Endothelial cell of umbilical vein (primary cell): ENCODE results near the gene CEP43. TPM values are rescaled to one million over a fixed set of nuclear protein-coding genes. Genes with fewer than 3 reads are reported as not detected.

Source experiments
- BruUV-seq: library from RNA; stranded (reverse); fragments of 400-500 nt; replicated peaks from 2 replicates; lab custom pipeline; 2021; lab: Mats Ljungman, UMichigan
- CTCF ChIA-PET: fragments of 300-600, 350-600 bp; sonication (Branson Sonifier 250); formaldehyde crosslinking; loops from one replicate; lab custom pipeline; 2021; ENCODE audit warnings: antibody characterized with exemption, inconsistent platforms; lab: Charles Lee
- POLR2A ChIA-PET: fragments of 300-600, 350-600 bp; sonication (Branson Sonifier 250); formaldehyde crosslinking; loops from one replicate; lab custom pipeline; 2021; ENCODE audit warnings: antibody characterized with exemption, inconsistent platforms; lab: Charles Lee
- DNase-seq: peaks from one replicate; pipeline ENCODE4 v3.0.0-alpha.2; 2011; ENCODE audit warnings: low read depth, low spot score
- FAIRE-seq: peaks from 2 replicates; lab custom pipeline; 2011; peaks lifted over from hg19 to GRCh38; lab: Jason Lieb, UNC
- H2AFZ ChIP-seq: 2 replicates; pipeline ENCODE4 v1.6.0; 2012; ENCODE audit warnings: low read depth, low read length, control low read depth, inconsistent platforms
- H3K27ac ChIP-seq: 2 replicates; pipeline ENCODE4 v1.5.1; 2011; ENCODE audit warnings: low read depth, mild to moderate bottlenecking, control low read depth, low read length, moderate library complexity; ENCODE audit not compliant: insufficient read depth
- H3K27me3 ChIP-seq, 2 experiments: 2 replicates each; pipeline versions ENCODE4 v1.6.0 to v1.6.1; 2011; ENCODE audit warnings: low read length in 2 of 2, mixed read lengths in 1 of 2; ENCODE audit not compliant: control insufficient read depth in 2 of 2, insufficient read depth in 2 of 2
- H3K36me3 ChIP-seq, 2 experiments: 2 replicates in 1 of 2; 3 replicates in 1 of 2; pipeline ENCODE4 v1.5.1; 2011; ENCODE audit warnings: low read length in 2 of 2, mild to moderate bottlenecking in 1 of 2, moderate library complexity in 1 of 2; ENCODE audit not compliant: control insufficient read depth in 2 of 2, insufficient read depth in 2 of 2; ENCODE audit errors: extremely low read depth in 1 of 2
- H3K4me1 ChIP-seq: 3 replicates; pipeline ENCODE4 v1.5.1; 2011; ENCODE audit warnings: mild to moderate bottlenecking, low read length; ENCODE audit not compliant: control insufficient read depth, insufficient read depth; ENCODE audit errors: extremely low read depth
- H3K4me2 ChIP-seq: 2 replicates; pipeline ENCODE4 v1.6.1; 2011; ENCODE audit warnings: low read length, control low read depth, mixed read lengths; ENCODE audit not compliant: insufficient read depth
- H3K4me3 ChIP-seq, 3 experiments: fragments of 200-600 bp in 1 of 3; sonication (generic), shearing (Covaris generic) in 1 of 3; replicated peaks in 1 of 3; 2 replicates each; pipeline ENCODE4 v1.5.1; 2011 to 2016; ENCODE audit warnings: control low read depth in 3 of 3, low read length in 3 of 3, mild to moderate bottlenecking in 2 of 3, inconsistent platforms in 1 of 3, low read depth in 1 of 3, moderate library complexity in 1 of 3; ENCODE audit not compliant: insufficient read depth in 1 of 3
- H3K79me2 ChIP-seq: 2 replicates; pipeline ENCODE4 v1.6.0; 2012; ENCODE audit warnings: low read length, inconsistent platforms; ENCODE audit not compliant: control insufficient read depth, insufficient read depth
- H3K9ac ChIP-seq: replicated peaks from 2 replicates; pipeline ENCODE3; 2011; ENCODE audit warnings: low read length, control low read depth; ENCODE audit not compliant: insufficient read depth; ENCODE audit errors: extremely low read depth
- H3K9me1 ChIP-seq: replicated peaks from 3 replicates; pipeline ENCODE4 v1.6.0; 2011; ENCODE audit warnings: mild to moderate bottlenecking, low read length; ENCODE audit not compliant: control insufficient read depth, insufficient read depth; ENCODE audit errors: extremely low read depth
- H3K9me3 ChIP-seq: replicated peaks from 2 replicates; pipeline ENCODE4 v1.5.1; 2012; ENCODE audit warnings: low read length, inconsistent platforms; ENCODE audit not compliant: control insufficient read depth, insufficient read depth
- H4K20me1 ChIP-seq: replicated peaks from 2 replicates; pipeline ENCODE3; 2011; ENCODE audit warnings: mild to moderate bottlenecking, low read length; ENCODE audit not compliant: control insufficient read depth, insufficient read depth; ENCODE audit errors: extremely low read depth
- EZH2 ChIP-seq: IDR thresholded peaks from 2 replicates; pipeline ENCODE4 v1.6.1; 2012; ENCODE audit warnings: borderline replicate concordance, low read depth, mild to moderate bottlenecking, moderate library complexity, low read length, inconsistent platforms; ENCODE audit not compliant: severe bottlenecking
- FOS ChIP-seq: IDR thresholded peaks from 2 replicates; pipeline ENCODE4 v1.6.1; 2011; ENCODE audit warnings: mild to moderate bottlenecking, low read length, moderate library complexity, borderline replicate concordance; ENCODE audit not compliant: insufficient read depth
- GATA2 ChIP-seq: IDR thresholded peaks from 2 replicates; pipeline ENCODE4 v1.7.0; 2011; ENCODE audit warnings: low read depth, mild to moderate bottlenecking, moderate library complexity, mixed read lengths, low read length; ENCODE audit not compliant: insufficient read length, insufficient read depth
- JUN ChIP-seq: IDR thresholded peaks from 2 replicates; pipeline ENCODE4 v1.6.1; 2011; ENCODE audit warnings: borderline replicate concordance, low read depth; ENCODE audit not compliant: insufficient read length, insufficient read depth
- MYC ChIP-seq: IDR thresholded peaks from one replicate; pipeline ENCODE4 v1.6.1; 2011; ENCODE audit warnings: mild to moderate bottlenecking, low read depth, low read length
- POLR2A ChIP-seq: IDR thresholded peaks from 2 replicates; pipeline ENCODE4 v1.6.1; 2012; ENCODE audit warnings: low read depth, mild to moderate bottlenecking, control low read depth, low read length
- POLR2AphosphoS5 ChIP-seq: IDR thresholded peaks from 2 replicates; pipeline ENCODE4 v1.6.1; 2012; ENCODE audit warnings: low read depth, mild to moderate bottlenecking, control low read depth, low read length, moderate library complexity; ENCODE audit not compliant: insufficient read depth
- dilution Hi-C: fragments of 300-500 bp; cut with MboI; formaldehyde crosslinking; loops from one replicate; pipeline ENCODE4 v1.15.0; 2019; ENCODE audit warnings: low sequenced_read_pairs; ENCODE audit not compliant: extremely low pct_ligation_motif_present
- intact Hi-C: fragments of 100-400 bp; cut with micrococcal nuclease; formaldehyde crosslinking; loops from one replicate; pipeline ENCODE4 v1.10.0; 2022
- polyA plus RNA-seq, 4 experiments: library from polyadenylated mRNA; depleted of rRNA in 3 of 4; stranded (reverse) in 3 of 4; unstranded in 1 of 4; fragments of >200 nt; gene quantifications; 2 replicates each; pipeline versions ENCODE4 v1.2.1 to v1.2.3, GENCODE V29; 2011 to 2012; ENCODE audit warnings: missing spikeins in 1 of 4
- total RNA-seq: library from RNA; stranded (reverse); gene quantifications from 2 replicates; pipeline ENCODE4 v1.2.3, GENCODE V29; 2021
- TF ChIP-seq, protein P1 (sequence below): IDR thresholded peaks from 2 replicates; pipeline ENCODE4 v1.6.1; 2011; ENCODE audit not compliant: insufficient read depth, insufficient read length
- TF ChIP-seq, protein P2 (sequence below), 2 donors: IDR thresholded peaks; 1 replicate in 1 of 2; 2 replicates in 1 of 2; pipeline ENCODE4 v1.5.1; 2011; ENCODE audit warnings: low read length in 2 of 2, mild to moderate bottlenecking in 2 of 2, moderate library complexity in 2 of 2, control low read depth in 1 of 2, inconsistent platforms in 1 of 2, low read depth in 1 of 2; ENCODE audit not compliant: insufficient read depth in 1 of 2; ENCODE audit errors: extremely low read depth in 1 of 2

CEP43 gene
- total and polyA plus RNA-seq, 2 donors (not counting 3 experiments of a cell fraction or from before 2014, with no cell fraction given), result 6.5 to 22.5 TPM

DNA sequence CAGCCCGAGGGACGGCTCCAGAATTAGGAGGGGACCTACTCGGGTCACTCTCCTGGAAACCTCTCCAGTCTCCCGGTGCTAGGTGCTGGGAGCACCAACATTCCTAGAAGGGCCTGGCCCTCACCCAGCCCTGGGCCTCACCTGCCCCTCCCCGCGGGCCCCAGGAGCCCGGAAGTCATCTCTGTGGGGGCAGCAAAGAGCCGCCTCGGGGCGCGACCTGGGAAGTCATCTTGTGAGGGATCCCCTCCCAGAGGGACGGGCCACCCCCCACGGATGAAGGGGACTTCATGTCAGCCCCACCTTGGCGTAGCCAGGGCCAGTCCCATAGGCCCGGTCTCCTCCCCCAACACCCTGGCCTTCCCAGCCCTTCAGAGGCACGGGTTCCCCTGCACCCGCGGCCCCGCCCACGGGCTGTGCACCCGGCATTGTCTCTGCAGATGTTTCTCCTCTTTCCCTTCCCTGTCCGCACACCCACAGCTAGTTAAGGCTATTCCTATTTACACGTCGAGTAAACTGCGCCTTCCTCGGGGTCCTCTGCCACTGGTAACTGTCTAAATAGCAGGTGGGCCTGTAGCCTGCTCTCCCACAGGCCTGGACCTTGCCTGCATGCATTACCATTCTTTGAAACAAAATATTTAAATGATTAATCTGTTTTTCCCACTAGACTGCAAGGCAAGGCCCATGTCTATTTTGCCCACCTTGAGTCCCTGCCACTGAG lies 42.0 kb upstream of the CEP43 start:
- dilution Hi-C loops, result no loop called here

More for the DNA sequence above, 42.0 kb upstream of the CEP43 start:
- peak overlapping the region; percentile 50 to 61 (median 54) for H3K4me3 ChIP-seq
- H3K4me1 ChIP-seq, result peaks cover 21% of the 10 kb centered on the region
- no peaks in the 10 kb centered on the region for H3K27me3 ChIP-seq
- peak overlapping the region; percentile 80 for H3K4me2 ChIP-seq
- H3K79me2 ChIP-seq, result no peaks in the 10 kb centered on the region
- no TSS peak for BruUV-seq
- intact Hi-C loops, result loop anchor here (10.0 kb wide), 2 partner anchors 552 to 682 kb away; no protein-coding TSS in a partner anchor
- H3K9ac ChIP-seq, result peak overlapping the region; percentile 46
- no peaks in the 10 kb centered on the region for H3K36me3 ChIP-seq
- no peaks in the 10 kb centered on the region for H3K9me3 ChIP-seq
- POLR2A ChIA-PET, result no interaction called here
- H3K9me1 ChIP-seq, result no peaks in the 10 kb centered on the region
- no peak overlapping the region for H3K27ac ChIP-seq
- TF ChIP-seq POLR2AphosphoS5 (no peak), JUN (no peak), GATA2 (no peak), FOS (no peak), MYC (no peak), POLR2A (no peak), EZH2 (no peak)
- TF ChIP-seq, protein P1, sequence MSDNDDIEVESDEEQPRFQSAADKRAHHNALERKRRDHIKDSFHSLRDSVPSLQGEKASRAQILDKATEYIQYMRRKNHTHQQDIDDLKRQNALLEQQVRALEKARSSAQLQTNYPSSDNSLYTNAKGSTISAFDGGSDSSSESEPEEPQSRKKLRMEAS, result no peak
- TF ChIP-seq, protein P2, sequence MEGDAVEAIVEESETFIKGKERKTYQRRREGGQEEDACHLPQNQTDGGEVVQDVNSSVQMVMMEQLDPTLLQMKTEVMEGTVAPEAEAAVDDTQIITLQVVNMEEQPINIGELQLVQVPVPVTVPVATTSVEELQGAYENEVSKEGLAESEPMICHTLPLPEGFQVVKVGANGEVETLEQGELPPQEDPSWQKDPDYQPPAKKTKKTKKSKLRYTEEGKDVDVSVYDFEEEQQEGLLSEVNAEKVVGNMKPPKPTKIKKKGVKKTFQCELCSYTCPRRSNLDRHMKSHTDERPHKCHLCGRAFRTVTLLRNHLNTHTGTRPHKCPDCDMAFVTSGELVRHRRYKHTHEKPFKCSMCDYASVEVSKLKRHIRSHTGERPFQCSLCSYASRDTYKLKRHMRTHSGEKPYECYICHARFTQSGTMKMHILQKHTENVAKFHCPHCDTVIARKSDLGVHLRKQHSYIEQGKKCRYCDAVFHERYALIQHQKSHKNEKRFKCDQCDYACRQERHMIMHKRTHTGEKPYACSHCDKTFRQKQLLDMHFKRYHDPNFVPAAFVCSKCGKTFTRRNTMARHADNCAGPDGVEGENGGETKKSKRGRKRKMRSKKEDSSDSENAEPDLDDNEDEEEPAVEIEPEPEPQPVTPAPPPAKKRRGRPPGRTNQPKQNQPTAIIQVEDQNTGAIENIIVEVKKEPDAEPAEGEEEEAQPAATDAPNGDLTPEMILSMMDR (IDR thresholded peaks at IDR 0.05; ENCODE audit: extremely low read depth in 1 of 2, insufficient read depth in 1 of 2, low read depth in 1 of 2, low read length in 2 of 2), result no peak
- H2AFZ ChIP-seq, result peak overlapping the region; percentile 95
- CTCF ChIA-PET, result interaction anchor here (0.9 to 1.6 kb wide), 3 partner anchors 33 to 394 kb away, joined by 3 to 14 read pairs (median 3); partner anchors contain the start of gene CEP43
- no peak for DNase-seq
- H4K20me1 ChIP-seq, result no peaks in the 10 kb centered on the region
- FAIRE-seq, result no peak
